DND-41 (cell line): ENCODE results near the gene CREG1.

Experiments used
- EZH2 ChIP-seq: IDR thresholded peaks from 3 replicates; pipeline ENCODE4 v1.6.1; 2012; ENCODE audit warnings: borderline replicate concordance, low read depth, mild to moderate bottlenecking, moderate library complexity, low read length, inconsistent platforms; ENCODE audit not compliant: severe bottlenecking
- TF ChIP-seq, protein P1 (sequence below): IDR thresholded peaks from 2 replicates; pipeline ENCODE4 v1.5.1; 2012; ENCODE audit warnings: borderline replicate concordance, low read length, moderate library complexity, mild to moderate bottlenecking; ENCODE audit not compliant: poor library complexity, severe bottlenecking; ENCODE audit errors: extremely low read depth

DNA sequence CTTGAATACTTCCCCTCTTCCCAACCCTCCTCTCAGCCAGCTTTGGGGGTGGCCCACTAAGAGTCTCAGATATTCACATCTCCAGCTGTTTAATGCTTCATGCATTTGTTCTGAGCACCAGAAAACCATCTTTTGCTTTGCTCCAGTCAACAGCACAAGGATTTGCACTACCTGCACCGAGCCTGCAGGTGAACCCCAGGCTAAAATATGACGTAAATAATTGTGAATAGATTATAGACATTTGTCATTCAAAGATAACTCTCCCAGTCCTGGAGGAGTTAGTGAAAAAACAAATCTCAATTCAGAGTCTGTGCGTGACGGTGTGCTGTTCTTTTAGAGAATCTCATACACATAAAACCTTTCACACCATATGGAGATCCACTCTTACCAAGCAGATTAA, 42.7 kb downstream of the CREG1 start:
- TF ChIP-seq, protein P1, sequence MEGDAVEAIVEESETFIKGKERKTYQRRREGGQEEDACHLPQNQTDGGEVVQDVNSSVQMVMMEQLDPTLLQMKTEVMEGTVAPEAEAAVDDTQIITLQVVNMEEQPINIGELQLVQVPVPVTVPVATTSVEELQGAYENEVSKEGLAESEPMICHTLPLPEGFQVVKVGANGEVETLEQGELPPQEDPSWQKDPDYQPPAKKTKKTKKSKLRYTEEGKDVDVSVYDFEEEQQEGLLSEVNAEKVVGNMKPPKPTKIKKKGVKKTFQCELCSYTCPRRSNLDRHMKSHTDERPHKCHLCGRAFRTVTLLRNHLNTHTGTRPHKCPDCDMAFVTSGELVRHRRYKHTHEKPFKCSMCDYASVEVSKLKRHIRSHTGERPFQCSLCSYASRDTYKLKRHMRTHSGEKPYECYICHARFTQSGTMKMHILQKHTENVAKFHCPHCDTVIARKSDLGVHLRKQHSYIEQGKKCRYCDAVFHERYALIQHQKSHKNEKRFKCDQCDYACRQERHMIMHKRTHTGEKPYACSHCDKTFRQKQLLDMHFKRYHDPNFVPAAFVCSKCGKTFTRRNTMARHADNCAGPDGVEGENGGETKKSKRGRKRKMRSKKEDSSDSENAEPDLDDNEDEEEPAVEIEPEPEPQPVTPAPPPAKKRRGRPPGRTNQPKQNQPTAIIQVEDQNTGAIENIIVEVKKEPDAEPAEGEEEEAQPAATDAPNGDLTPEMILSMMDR: no peak
- no peak for TF ChIP-seq EZH2
